ENCODE results near the gene CAPN2.

CAPN2 gene

DNA sequence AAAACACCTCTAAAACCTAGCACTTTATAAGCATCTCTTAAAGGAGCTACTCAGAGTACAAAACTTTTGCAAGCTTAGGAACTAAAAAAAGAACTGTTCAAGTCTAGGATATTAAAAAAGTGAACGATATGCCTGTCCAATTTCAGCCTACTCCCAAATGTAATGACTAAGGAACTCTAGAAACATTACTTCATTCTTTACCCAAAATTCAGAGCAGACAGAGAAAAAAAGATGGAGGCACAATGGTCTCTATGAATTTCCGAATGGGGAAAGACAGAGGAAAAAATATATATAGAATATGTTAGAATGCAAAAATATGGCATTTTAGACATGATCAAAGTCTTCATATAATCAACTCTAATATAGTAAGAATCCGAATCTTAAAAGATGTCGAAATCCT lies 72.2 kb downstream of the CAPN2 start:
- Histone ChIP-seq H3K9ac (no peak overlapping the region), H3K4me3 (IDR thresholded peaks at IDR 0.05; ENCODE audit: insufficient read depth, low read depth, low read length) (no peak overlapping the region), H4K20me1 (ENCODE audit: insufficient read depth) (no peaks in the 10 kb centered on the region), H3K36me3 (ENCODE audit: insufficient read depth) (no peaks in the 10 kb centered on the region), H3K4me1 (ENCODE audit: low read depth, poor library complexity, severe bottlenecking) (no peaks in the 10 kb centered on the region), H3K27ac (no peak overlapping the region), H2AFZ (ENCODE audit: low read depth) (no peak overlapping the region), H3K27me3 (ENCODE audit: insufficient read depth, low read depth) (no peaks in the 10 kb centered on the region), H3K4me2 (no peak overlapping the region), H3K79me2 (ENCODE audit: insufficient read depth, low read depth) (no peaks in the 10 kb centered on the region)
- TF ChIP-seq, protein P1, sequence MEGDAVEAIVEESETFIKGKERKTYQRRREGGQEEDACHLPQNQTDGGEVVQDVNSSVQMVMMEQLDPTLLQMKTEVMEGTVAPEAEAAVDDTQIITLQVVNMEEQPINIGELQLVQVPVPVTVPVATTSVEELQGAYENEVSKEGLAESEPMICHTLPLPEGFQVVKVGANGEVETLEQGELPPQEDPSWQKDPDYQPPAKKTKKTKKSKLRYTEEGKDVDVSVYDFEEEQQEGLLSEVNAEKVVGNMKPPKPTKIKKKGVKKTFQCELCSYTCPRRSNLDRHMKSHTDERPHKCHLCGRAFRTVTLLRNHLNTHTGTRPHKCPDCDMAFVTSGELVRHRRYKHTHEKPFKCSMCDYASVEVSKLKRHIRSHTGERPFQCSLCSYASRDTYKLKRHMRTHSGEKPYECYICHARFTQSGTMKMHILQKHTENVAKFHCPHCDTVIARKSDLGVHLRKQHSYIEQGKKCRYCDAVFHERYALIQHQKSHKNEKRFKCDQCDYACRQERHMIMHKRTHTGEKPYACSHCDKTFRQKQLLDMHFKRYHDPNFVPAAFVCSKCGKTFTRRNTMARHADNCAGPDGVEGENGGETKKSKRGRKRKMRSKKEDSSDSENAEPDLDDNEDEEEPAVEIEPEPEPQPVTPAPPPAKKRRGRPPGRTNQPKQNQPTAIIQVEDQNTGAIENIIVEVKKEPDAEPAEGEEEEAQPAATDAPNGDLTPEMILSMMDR (conservative IDR thresholded peaks at IDR 0.05; ENCODE audit: low read depth, low read length), result no peak

DNA sequence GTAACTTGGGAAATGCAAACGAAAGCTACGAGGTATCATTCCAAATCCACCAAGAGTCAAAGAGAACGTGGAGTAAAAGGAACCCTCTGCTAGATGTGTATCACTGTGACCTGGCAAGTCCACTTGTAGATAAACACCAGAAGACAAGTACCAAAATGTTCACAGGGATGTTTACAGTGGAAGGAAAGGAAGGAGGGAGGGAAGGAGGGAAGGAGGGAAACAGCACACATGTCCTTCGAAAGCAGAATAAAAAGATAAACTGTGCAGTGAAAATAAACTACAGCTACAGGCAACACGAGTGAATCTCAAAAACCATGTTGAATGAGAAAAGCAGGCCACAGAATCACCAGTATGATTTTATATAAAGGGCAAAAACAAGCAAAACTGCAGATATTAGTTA lies 73.5 kb downstream of the CAPN2 start:
- H3K4me2 ChIP-seq, result no peak overlapping the region
- no peak overlapping the region for H2AFZ ChIP-seq (ENCODE audit: low read depth)
- H3K4me1 ChIP-seq (ENCODE audit: low read depth, poor library complexity, severe bottlenecking), result no peaks in the 10 kb centered on the region
- H3K9ac ChIP-seq, result no peak overlapping the region
- TF ChIP-seq, protein P1 (conservative IDR thresholded peaks at IDR 0.05; ENCODE audit: low read depth, low read length), result no peak
- H3K79me2 ChIP-seq (ENCODE audit: insufficient read depth, low read depth), result no peaks in the 10 kb centered on the region
- H3K4me3 ChIP-seq (IDR thresholded peaks at IDR 0.05; ENCODE audit: insufficient read depth, low read depth, low read length), result no peak overlapping the region
- no peaks in the 10 kb centered on the region for H4K20me1 ChIP-seq (ENCODE audit: insufficient read depth)
- H3K36me3 ChIP-seq (ENCODE audit: insufficient read depth), result no peaks in the 10 kb centered on the region
- no peak overlapping the region for H3K27ac ChIP-seq
- no peaks in the 10 kb centered on the region for H3K27me3 ChIP-seq (ENCODE audit: insufficient read depth, low read depth)

DNA sequence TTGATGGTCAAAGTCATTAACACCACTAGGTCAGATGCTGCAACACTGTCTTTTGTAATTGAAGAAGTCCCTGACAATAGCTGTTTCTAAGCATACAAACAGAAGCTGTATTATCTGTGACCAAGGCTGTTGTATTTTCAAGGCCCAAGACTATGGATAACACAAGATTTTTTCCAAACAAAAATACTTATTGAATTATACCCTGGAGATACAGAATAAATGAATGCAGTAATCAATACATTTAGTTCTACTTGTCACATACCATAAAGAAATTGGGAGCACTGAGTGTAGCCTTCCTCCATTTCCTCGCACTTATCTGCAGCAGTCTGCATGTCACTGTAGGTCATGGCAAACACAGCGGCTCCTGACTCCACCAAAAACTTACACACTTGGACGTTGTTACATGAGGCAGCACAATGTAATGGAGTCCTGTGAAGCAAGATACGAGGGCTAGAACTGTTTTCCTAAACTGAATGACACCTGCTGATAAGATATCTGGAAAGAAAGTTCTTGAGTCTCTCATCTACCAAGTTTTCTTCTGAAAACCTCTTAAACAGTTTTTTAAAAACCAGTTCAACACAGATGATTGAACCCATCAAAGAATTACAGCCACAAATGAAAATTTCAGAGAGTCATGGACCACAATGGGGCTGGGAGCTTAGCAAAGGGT lies 76.5 kb downstream of the CAPN2 start:
- H3K79me2 ChIP-seq (ENCODE audit: insufficient read depth, low read depth), result no peaks in the 10 kb centered on the region
- H3K4me3 ChIP-seq (IDR thresholded peaks at IDR 0.05; ENCODE audit: insufficient read depth, low read depth, low read length), result no peak overlapping the region
- no peaks in the 10 kb centered on the region for H3K27me3 ChIP-seq (ENCODE audit: insufficient read depth, low read depth)
- H3K36me3 ChIP-seq (ENCODE audit: insufficient read depth), result no peaks in the 10 kb centered on the region
- H3K9ac ChIP-seq, result no peak overlapping the region
- H3K4me1 ChIP-seq (ENCODE audit: low read depth, poor library complexity, severe bottlenecking), result no peaks in the 10 kb centered on the region
- H3K27ac ChIP-seq, result no peak overlapping the region
- TF ChIP-seq, protein P1 (conservative IDR thresholded peaks at IDR 0.05; ENCODE audit: low read depth, low read length), result no peak
- H2AFZ ChIP-seq (ENCODE audit: low read depth), result no peak overlapping the region
- no peak overlapping the region for H3K4me2 ChIP-seq
- H4K20me1 ChIP-seq (ENCODE audit: insufficient read depth), result no peaks in the 10 kb centered on the region

DNA sequence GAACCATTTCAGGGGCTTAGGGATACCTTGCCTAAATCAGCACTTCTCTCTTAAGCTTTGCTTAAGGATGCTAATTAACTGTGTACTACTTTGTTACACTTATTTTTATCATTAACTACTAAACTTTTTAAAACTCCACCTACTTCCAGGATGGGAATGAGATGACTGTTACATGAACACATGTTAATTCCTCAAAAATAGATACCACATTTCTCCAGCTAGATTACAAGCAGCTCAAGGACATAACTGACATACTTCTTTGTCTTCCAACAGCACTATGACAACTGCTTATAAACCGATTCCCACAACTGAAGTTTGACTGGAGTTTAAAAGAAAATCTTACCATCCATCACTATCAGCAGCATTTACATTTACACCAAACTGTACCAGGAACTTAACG lies 79.7 kb downstream of the CAPN2 start:
- Histone ChIP-seq H2AFZ (ENCODE audit: low read depth) (no peak overlapping the region), H3K36me3 (ENCODE audit: insufficient read depth) (no peaks in the 10 kb centered on the region), H3K79me2 (ENCODE audit: insufficient read depth, low read depth) (no peaks in the 10 kb centered on the region), H3K4me1 (ENCODE audit: low read depth, poor library complexity, severe bottlenecking) (no peaks in the 10 kb centered on the region), H3K27me3 (ENCODE audit: insufficient read depth, low read depth) (no peaks in the 10 kb centered on the region), H3K27ac (no peak overlapping the region), H3K4me2 (no peak overlapping the region), H3K4me3 (IDR thresholded peaks at IDR 0.05; ENCODE audit: insufficient read depth, low read depth, low read length) (no peak overlapping the region), H4K20me1 (ENCODE audit: insufficient read depth) (no peaks in the 10 kb centered on the region), H3K9ac (no peak overlapping the region)
- TF ChIP-seq, protein P1 (conservative IDR thresholded peaks at IDR 0.05; ENCODE audit: low read depth, low read length), result no peak
